GM10266 (cell line): Measurements from ENCODE around the gene DAB2IP.

Source experiments
- DNase-seq: peaks from one replicate; pipeline ENCODE4 v3.0.0; 2012; ENCODE audit errors: extremely low spot score
- CTCF ChIP-seq: IDR thresholded peaks from 2 replicates; pipeline ENCODE4 v1.5.1; 2012; ENCODE audit warnings: mild to moderate bottlenecking, low read depth; ENCODE audit not compliant: control insufficient read depth, insufficient read depth; ENCODE audit errors: missing control alignments

DAB2IP gene

GRCh38 chr9:121674017-121674416 lies 22.6 kb downstream of the DAB2IP start:
- no peak for DNase-seq
- TF ChIP-seq CTCF, result no peak

GRCh38 chr9:121674952-121675351 lies 23.5 kb downstream of the DAB2IP start:
- TF ChIP-seq CTCF, result no peak
- DNase-seq, result no peak

- TF ChIP-seq CTCF, result no peak
- no peak for DNase-seq
Measured at GRCh38 chr9:121675381-121675780, 23.9 kb downstream of the DAB2IP start.

GRCh38 chr9:121675969-121676822 lies 24.8 kb downstream of the DAB2IP start:
- no peak for TF ChIP-seq CTCF
- DNase-seq, result no peak

GRCh38 chr9:121676926-121677325 lies 25.5 kb downstream of the DAB2IP start:
- DNase-seq, result no peak
- no peak for TF ChIP-seq CTCF

- DNase-seq, result no peak
- TF ChIP-seq CTCF, result no peak
Measured at GRCh38 chr9:121678501-121679022, 27.1 kb downstream of the DAB2IP start.
